ENCODE results near the gene HDAC8. TPM values are rescaled to one million over a fixed set of nuclear protein-coding genes. Genes with fewer than 3 reads are reported as not detected.

The HDAC8 gene
- total and polyA plus RNA-seq, 9 of the 15 experiments (the other 6 are each of a cell fraction or from before 2014, with no cell fraction given): 18.9 to 53.8 (median 28.7) TPM

- TF ChIP-seq NBN (IDR thresholded peaks at IDR 0.05; ENCODE audit: low read depth) (no peak), HBP1 (CRISPR knock-in tag; IDR thresholded peaks at IDR 0.05) (no peak), SETDB1 (IDR thresholded peaks at IDR 0.05; ENCODE audit: low read length) (no peak), RCOR1 (IDR thresholded peaks at IDR 0.05; ENCODE audit: borderline replicate concordance in 1 of 2, low read depth in 2 of 2, low read length in 2 of 2) (no peak), FOSL1 (tag; conservative IDR thresholded peaks at IDR 0.05) (peak; percentile 32; the same call in 1 of the 2 replicates), CHCHD3 (CRISPR knock-in tag; IDR thresholded peaks at IDR 0.05) (no peak), NFE2 (IDR thresholded peaks at IDR 0.05; ENCODE audit: low read depth) (0 out of 2 replicates have a peak, but pooled peaks have one; percentile 6), ZFP36 (IDR thresholded peaks at IDR 0.05; ENCODE audit: low read depth, low read length, partially characterized antibody) (no peak), JUND (IDR thresholded peaks at IDR 0.05; ENCODE audit: borderline replicate concordance, low read depth, low read length) (no peak), JUND (tag; IDR thresholded peaks at IDR 0.05; ENCODE audit: borderline replicate concordance, low read depth, low read length) (no peak), ZKSCAN3 (CRISPR knock-in tag; IDR thresholded peaks at IDR 0.05) (no peak), ZNF695 (CRISPR knock-in tag; IDR thresholded peaks at IDR 0.05) (no peak), CCAR2 (IDR thresholded peaks at IDR 0.05; ENCODE audit: low read depth, low read length) (no peak), DPF2 (IDR thresholded peaks at IDR 0.05) (0 out of 2 replicates have a peak, but pooled peaks have one; percentile 30), HMG20B (CRISPR knock-in tag; IDR thresholded peaks at IDR 0.05) (no peak), MAFK (IDR thresholded peaks at IDR 0.05; ENCODE audit: low read length) (no peak), STAT5A (IDR thresholded peaks at IDR 0.05; ENCODE audit: borderline replicate concordance, low read length) (no peak), MAFG (tag; conservative IDR thresholded peaks at IDR 0.05) (peak; percentile 26; the same call in 1 of the 2 replicates), GMEB1 (CRISPR knock-in tag; IDR thresholded peaks at IDR 0.05) (no peak), RAD51 (IDR thresholded peaks at IDR 0.05; ENCODE audit: borderline replicate concordance, low read depth) (no peak), ATF3 (IDR thresholded peaks at IDR 0.05) (0 out of 2 replicates have a peak, but pooled peaks have one; percentile 17), ATF3 (CRISPR knock-in tag; conservative IDR thresholded peaks at IDR 0.05) (no peak), TARDBP (IDR thresholded peaks at IDR 0.05) (no peak), ZNF347 (CRISPR knock-in tag; IDR thresholded peaks at IDR 0.05; ENCODE audit: low read depth) (no peak), CBFA2T3 (IDR thresholded peaks at IDR 0.05) (peak; percentile 5; the same call in 1 of the 2 replicates), SMAD1 (IDR thresholded peaks at IDR 0.05; ENCODE audit: low read depth, low read length, partially characterized antibody) (no peak), ARID2 (IDR thresholded peaks at IDR 0.05) (no peak), ESRRA (IDR thresholded peaks at IDR 0.05; ENCODE audit: borderline replicate concordance, low read depth) (no peak)
These were observed 3.7 kb upstream of the HDAC8 start (continued) for GRCh38 chrX:72576141-72576894.
